GM19452 (cell line): ENCODE results near the gene ATN1.

Experiments used
- ATAC-seq: cut with Tn5 transposase; IDR thresholded peaks from one replicate; pipeline ENCODE4 v1.9.1; 2021; ENCODE audit not compliant: unreplicated experiment

ATN1 gene

DNA sequence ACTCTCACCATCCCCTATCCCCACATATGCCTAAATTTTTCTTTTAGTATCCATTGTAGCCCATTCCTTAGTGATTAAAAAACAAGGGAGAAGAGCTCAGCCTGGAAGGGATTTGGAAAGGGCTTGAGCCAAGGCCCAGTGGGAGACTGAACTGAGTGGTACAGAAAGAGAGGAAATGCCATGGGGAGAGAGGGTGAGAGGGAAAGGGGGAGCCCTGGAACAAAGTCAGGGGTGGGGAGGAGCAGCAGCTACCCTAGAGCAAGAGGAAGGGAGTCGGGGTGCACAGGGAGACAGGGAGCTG is 2.6 kb upstream of the ATN1 start:
- no peak for ATAC-seq

DNA sequence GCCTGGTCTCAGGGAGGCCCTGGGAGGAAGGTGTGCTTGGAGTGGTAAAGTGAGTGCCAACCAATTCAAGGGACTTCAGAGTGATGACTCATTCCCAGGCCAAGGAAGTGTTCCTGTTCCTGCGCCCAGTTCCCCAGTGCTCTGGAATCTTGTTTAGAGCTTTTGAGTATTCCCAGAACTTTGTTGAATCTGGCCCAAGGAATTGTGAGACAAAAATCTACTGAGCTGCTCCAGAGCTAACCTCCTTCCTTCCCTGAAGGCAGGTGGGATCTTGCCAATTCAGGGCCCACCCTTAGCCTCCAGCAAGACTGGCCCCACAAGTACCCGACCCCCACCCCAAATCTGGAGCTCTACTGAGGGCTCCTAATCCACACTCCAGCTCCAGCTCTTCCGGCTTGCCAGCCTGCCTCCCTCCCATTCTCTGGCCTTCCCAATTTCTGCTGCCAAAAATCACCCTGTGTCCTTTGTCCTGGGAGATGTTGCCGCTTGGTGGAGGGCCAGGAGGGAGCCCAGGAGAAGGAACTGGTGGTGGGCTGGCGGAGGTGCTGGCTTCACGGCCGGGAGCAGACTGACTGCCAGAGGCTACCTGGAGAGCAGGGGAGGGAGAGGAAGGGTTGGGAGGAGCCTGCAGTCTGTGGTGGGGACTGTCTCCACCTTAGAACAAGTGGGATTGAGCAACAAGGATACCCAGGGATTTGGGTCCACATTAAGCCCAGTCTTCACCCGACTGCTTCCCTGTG is 2.0 kb upstream of the ATN1 start:
- no peak for ATAC-seq

DNA sequence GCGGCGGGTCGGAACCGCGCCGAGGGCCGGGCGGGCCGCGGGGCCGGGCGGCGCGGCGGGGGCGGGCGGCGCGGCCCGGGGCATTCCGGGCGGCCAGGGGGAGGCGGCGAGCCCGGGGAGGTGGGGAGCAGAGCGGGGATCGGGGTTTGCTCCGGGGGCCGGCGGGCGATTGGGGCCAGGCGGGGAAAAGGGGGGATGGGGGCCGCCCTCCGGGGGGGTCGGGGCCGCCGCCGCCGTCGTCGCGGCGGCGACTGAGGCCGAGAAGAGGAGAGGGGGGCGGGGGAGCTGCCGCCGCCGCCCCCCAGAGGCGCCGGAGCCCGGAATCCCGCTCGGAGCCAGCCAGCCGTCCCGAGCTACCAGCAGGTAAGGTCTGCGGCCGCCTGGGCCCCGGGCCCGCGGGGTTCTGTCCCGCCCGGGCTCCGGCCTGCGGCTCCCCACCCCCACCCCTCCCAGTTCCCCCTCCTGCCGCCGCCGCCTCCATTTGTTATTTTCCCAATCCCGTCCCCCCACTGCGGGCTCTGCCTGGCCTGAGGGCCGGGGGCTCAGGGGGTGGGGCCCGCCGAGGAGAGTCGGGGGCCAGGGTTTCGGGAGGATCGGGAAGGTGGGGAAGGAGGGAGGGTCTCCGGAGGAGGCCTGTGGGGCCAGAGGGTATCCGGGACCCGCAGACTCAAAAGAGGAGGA is 403 bp downstream of the ATN1 start:
- no peak for ATAC-seq

DNA sequence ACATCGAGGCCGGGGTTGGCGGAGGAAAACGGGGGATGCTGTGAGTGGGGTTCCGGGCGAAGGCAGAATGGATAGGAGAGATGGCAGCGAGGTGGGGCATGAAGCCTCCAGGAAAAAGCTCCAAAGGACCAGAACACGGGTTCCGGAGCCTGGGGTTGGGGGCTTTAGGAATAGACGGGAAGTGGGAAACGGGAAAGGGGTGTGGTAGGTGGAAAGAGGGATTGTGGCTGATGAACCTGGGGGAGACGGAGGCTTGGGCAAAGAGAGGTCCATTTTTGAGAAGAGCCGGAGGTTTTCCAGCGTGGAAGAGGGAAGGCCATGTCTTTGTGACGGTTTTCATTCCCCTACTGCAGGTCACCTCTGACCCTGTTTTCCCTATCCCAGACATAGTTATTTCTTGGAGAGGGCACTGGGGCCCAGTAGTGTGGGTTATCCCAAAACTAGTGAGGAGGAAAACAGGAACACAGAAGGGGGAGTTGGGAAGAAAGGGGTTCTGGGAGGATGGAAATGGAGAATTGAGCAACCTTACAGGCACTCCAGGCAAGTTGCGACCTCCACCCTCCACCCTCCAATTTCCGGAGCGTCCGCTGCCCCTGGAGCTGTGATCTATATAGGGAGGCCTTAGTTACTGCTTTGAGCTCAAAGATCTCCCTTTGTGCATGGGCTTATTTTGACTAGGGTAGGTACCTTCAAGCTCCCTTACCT is 1.1 kb downstream of the ATN1 start:
- no peak for ATAC-seq

DNA sequence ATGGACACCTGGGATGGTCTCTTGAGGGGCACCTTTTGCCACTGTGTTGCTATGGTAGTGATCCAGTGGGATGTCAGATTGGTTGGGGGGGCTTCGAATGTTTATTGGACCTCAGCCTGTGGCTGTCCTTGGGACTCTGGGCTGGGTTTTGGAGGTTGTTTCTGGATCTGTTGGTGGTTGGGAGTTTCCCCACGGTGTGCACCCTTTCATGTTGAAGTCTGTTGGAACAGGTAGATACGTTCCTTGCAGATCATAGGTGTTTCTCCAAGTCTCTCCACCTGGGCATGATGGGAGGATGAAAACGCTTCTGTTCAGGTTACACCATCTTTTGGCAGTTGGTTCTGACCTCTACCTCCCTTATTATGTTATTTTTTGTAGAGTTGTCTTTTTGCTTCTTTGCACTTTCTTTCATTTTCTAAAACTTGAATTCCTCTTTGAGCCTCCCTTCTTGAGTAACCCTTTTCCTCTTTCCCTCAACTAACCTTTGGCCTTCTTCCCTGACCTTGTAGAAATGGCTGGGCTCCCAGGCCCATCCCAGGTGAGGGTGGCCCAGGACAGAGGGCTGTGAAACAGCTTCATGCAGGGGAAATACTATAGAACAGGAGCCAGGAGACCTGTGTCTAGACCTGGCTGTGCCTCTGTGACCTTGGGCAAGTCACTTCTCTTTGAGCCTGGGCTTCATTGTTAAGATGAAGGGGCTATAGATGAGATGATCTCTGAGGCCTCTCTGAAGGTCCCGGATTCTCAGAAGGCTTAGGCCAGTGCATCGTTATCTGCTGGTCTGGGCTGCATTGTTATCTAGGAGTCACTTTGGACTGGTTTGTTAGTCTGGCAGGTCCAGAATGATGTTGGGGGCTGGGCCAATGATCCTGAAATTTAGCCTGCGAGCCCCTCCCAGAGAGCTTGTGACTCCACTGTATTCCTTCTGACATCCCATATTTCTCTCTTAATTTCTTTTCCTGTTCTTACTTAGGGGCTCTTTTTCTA is 2.0 kb downstream of the ATN1 start:
- no peak for ATAC-seq

DNA sequence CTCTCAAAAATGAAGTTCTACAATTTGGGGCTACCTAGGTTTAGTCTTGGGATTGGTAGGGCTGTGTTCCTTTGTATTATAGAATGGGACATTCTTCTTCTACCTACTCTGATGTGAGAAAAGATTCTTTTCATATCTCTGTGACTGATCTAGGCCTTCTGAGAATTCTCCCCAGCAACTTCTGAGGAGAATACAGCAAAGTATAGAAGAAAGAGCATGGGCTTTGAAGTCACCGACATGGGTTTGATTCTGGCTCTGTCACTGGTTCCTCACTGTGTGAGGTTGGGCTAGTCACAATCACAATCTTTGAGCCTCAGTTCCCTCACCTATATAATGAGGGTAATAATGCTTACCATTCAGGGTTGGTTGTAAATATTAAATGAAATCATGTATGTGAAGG is 5.0 kb downstream of the ATN1 start:
- no peak for ATAC-seq

DNA sequence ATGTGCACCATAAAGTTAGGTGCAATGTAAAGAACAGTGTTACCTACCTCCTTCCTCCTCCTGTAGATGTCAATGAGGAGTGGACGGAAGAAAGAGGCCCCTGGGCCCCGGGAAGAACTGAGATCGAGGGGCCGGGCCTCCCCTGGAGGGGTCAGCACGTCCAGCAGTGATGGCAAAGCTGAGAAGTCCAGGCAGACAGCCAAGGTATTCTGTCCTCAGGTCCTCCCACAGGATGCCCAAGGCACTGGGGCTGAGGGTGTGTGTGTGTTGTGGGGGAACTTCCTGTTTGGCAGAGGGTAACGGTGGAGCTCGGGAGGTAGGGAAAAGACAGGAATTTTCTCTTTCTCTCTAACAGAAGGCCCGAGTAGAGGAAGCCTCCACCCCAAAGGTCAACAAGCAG is 6.4 kb downstream of the ATN1 start:
- ATAC-seq = no peak

DNA sequence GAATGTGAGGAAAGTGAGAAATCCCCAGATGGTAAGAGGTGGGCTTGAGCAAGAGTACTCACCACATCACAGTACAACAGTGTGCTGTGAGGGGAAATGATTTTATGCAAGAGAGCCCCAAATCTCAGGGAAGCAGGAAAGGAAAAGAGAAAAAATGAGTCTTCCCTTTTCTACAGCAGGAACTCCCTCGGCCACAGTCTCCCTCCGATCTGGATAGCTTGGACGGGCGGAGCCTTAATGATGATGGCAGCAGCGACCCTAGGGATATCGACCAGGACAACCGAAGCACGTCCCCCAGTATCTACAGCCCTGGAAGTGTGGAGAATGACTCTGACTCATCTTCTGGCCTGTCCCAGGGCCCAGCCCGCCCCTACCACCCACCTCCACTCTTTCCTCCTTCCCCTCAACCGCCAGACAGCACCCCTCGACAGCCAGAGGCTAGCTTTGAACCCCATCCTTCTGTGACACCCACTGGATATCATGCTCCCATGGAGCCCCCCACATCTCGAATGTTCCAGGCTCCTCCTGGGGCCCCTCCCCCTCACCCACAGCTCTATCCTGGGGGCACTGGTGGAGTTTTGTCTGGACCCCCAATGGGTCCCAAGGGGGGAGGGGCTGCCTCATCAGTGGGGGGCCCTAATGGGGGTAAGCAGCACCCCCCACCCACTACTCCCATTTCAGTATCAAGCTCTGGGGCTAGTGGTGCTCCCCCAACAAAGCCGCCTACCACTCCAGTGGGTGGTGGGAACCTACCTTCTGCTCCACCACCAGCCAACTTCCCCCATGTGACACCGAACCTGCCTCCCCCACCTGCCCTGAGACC is 7.8 kb downstream of the ATN1 start:
- ATAC-seq = no peak

DNA sequence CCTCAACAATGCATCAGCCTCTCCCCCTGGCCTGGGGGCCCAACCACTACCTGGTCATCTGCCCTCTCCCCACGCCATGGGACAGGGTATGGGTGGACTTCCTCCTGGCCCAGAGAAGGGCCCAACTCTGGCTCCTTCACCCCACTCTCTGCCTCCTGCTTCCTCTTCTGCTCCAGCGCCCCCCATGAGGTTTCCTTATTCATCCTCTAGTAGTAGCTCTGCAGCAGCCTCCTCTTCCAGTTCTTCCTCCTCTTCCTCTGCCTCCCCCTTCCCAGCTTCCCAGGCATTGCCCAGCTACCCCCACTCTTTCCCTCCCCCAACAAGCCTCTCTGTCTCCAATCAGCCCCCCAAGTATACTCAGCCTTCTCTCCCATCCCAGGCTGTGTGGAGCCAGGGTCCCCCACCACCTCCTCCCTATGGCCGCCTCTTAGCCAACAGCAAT is 8.5 kb downstream of the ATN1 start:
- ATAC-seq = no peak

DNA sequence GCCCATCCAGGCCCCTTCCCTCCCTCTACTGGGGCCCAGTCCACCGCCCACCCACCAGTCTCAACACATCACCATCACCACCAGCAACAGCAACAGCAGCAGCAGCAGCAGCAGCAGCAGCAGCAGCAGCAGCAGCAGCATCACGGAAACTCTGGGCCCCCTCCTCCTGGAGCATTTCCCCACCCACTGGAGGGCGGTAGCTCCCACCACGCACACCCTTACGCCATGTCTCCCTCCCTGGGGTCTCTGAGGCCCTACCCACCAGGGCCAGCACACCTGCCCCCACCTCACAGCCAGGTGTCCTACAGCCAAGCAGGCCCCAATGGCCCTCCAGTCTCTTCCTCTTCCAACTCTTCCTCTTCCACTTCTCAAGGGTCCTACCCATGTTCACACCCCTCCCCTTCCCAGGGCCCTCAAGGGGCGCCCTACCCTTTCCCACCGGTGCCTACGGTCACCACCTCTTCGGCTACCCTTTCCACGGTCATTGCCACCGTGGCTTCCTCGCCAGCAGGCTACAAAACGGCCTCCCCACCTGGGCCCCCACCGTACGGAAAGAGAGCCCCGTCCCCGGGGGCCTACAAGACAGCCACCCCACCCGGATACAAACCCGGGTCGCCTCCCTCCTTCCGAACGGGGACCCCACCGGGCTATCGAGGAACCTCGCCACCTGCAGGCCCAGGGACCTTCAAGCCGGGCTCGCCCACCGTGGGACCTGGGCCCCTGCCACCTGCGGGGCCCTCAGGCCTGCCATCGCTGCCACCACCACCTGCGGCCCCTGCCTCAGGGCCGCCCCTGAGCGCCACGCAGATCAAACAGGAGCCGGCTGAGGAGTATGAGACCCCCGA is 9.1 kb downstream of the ATN1 start:
- ATAC-seq = no peak

DNA sequence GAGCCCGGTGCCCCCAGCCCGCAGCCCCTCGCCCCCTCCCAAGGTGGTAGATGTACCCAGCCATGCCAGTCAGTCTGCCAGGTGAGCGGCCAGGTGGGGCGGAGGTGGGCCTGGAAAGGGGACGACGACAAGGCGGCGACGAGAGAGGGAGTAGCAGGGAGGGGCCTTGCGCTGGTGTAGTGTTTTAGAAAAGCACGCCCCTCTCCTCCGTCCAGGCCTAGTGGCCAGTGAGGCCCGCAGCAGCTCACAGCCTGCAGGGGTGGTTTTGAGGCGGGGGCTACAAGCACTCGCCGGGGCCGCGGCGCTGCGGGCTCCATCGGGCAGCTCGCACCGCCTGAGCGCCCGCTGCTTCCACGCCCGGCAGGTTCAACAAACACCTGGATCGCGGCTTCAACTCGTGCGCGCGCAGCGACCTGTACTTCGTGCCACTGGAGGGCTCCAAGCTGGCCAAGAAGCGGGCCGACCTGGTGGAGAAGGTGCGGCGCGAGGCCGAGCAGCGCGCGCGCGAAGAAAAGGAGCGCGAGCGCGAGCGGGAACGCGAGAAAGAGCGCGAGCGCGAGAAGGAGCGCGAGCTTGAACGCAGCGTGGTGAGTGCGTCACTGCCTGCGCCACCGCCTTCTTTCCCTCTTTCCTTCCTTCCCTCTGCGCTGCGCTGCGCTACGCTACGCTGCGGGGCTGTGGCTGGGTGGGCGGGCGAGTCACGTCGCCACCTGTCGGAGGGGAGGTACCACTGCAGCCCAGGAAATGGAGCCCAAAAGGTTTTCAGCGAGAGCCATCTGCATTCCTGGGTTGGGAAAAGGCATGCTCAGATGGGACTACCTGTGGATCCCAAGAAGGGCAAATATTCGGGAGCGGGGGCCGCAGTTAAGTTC is 10.0 kb downstream of the ATN1 start:
- peak; percentile 87 for ATAC-seq

DNA sequence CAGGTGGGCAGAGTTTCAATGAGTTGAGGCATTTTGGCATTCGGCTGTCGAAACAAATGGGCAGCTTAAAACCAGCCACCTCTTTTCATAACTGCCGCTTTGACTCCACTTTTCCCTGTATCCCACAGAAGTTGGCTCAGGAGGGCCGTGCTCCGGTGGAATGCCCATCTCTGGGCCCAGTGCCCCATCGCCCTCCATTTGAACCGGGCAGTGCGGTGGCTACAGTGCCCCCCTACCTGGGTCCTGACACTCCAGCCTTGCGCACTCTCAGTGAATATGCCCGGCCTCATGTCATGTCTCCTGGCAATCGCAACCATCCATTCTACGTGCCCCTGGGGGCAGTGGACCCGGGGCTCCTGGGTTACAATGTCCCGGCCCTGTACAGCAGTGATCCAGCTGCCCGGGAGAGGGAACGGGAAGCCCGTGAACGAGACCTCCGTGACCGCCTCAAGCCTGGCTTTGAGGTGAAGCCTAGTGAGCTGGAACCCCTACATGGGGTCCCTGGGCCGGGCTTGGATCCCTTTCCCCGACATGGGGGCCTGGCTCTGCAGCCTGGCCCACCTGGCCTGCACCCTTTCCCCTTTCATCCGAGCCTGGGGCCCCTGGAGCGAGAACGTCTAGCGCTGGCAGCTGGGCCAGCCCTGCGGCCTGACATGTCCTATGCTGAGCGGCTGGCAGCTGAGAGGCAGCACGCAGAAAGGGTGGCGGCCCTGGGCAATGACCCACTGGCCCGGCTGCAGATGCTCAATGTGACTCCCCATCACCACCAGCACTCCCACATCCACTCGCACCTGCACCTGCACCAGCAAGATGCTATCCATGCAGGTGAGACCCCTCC is 10.8 kb downstream of the ATN1 start:
- ATAC-seq = no peak

DNA sequence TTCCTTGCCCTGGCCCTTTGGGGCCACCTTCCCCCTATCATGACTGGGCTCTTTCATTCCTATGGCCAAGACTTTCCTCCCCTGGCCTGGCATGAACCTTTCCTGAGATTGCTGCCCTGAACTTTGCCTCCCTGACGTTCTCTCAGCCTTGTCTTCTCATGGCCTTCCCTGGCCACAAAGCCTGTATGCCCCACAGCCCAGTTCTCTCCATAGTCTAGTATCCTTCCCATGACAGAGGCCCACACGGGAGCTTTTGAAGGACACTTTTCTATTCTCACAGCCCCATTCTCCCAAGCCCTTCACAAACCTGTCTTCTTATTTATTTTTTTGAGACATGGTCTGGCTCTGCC is 11.4 kb downstream of the ATN1 start:
- ATAC-seq = no peak

DNA sequence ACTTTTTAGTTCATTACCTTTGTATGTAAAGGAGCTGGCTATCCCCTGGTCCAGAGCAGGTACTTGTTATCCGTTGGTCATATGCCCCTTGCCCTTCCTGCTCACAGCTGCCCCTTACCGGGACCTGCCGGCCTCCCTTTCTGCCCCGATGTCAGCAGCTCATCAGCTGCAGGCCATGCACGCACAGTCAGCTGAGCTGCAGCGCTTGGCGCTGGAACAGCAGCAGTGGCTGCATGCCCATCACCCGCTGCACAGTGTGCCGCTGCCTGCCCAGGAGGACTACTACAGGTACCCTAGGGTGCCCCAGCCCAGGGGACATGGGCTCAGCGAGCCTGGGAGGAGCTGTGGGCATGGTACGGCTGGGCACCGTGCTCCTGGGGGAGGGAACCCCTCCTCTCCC is 13.5 kb downstream of the ATN1 start:
- ATAC-seq = no peak

DNA sequence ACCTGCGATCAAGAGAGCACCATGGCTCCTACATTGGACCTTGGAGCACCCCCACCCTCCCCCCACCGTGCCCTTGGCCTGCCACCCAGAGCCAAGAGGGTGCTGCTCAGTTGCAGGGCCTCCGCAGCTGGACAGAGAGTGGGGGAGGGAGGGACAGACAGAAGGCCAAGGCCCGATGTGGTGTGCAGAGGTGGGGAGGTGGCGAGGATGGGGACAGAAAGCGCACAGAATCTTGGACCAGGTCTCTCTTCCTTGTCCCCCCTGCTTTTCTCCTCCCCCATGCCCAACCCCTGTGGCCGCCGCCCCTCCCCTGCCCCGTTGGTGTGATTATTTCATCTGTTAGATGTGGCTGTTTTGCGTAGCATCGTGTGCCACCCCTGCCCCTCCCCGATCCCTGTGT is 14.0 kb downstream of the ATN1 start:
- no peak for ATAC-seq

DNA sequence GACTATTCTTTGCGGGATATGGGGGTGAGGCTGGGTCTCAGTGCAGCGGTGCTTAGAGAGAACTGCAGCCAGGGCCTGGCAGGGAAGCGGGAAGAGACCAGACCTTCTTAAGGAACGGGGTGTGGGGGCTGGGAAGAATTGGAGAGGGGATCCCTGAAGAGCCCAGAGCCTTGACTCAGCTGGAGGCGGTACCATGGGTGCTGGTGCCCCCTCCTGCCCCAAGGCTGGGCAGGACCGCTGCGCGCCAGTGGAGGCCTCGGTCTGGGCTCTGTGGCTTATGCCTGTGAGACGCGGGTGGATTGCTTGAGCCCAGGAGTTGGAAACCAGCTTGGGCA is 14.5 kb downstream of the ATN1 start:
- ATAC-seq = no peak

DNA sequence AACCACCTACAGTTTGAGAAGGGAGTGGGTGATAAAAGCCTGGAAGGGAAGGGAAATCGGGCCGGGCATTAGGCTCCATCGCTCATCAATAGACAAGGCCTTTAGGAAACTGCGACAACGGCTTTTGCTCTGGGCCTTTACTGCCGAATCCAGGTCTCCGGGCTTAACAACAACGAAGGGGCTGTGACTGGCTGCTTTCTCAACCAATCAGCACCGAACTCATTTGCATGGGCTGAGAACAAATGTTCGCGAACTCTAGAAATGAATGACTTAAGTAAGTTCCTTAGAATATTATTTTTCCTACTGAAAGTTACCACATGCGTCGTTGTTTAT is 15.6 kb downstream of the ATN1 start:
- peak; percentile 26 for ATAC-seq
